IMR-90 (cell line): ENCODE results near the gene REPIN1. TPM values are rescaled to one million over a fixed set of nuclear protein-coding genes. Genes with fewer than 3 reads are reported as not detected.

Source experiments
- ATAC-seq: fragments of 200-7000 bp; cut with Tn5 transposase; 2 replicates; pipeline ENCODE4 v1.9.1; 2020; ENCODE audit warnings: low read depth, mild to moderate bottlenecking, moderate library complexity
- BruUV-seq: library from RNA; stranded (reverse); fragments of 400-500 nt; replicated peaks from 2 replicates; lab custom pipeline; 2021; lab: Mats Ljungman, UMichigan
- CTCF ChIA-PET: fragments of 300-600 bp; formaldehyde crosslinking; extraction: SDS; loops from one replicate; lab custom pipeline; 2021; ENCODE audit warnings: antibody characterized with exemption; lab: Yijun Ruan, JAX
- POLR2A ChIA-PET: fragments of 300-600 bp; sonication (Branson Sonifier 250); formaldehyde crosslinking; loops from one replicate; lab custom pipeline; 2022; ENCODE audit warnings: antibody characterized with exemption; ENCODE audit not compliant: unreplicated experiment; lab: Charles Lee
- DNase-seq: peaks from one replicate; pipeline ENCODE4 v3.0.0; 2013
- H2AFZ ChIP-seq: replicated peaks from 2 replicates; pipeline ENCODE3; 2013; ENCODE audit warnings: low read length, mild to moderate bottlenecking; ENCODE audit not compliant: poor library complexity
- H2AK5ac ChIP-seq: 2 replicates; pipeline ENCODE4 v1.6.1; 2013; ENCODE audit warnings: low read depth, low read length, inconsistent platforms
- H2AK9ac ChIP-seq: replicated peaks from 2 replicates; pipeline ENCODE3; 2013; ENCODE audit warnings: mild to moderate bottlenecking, low read depth, low read length, moderate library complexity; ENCODE audit not compliant: poor library complexity
- H2BK120ac ChIP-seq: 2 replicates; pipeline ENCODE4 v1.6.1; 2013; ENCODE audit warnings: low read depth, low read length, inconsistent platforms
- H2BK15ac ChIP-seq: 3 replicates; pipeline ENCODE4 v1.6.1; 2013; ENCODE audit warnings: low read depth, low read length, inconsistent platforms
- H2BK20ac ChIP-seq: 2 replicates; pipeline ENCODE4 v1.6.1; 2013; ENCODE audit warnings: low read depth, mild to moderate bottlenecking, inconsistent platforms, low read length, moderate library complexity
- H2BK5ac ChIP-seq: 2 replicates; pipeline ENCODE4 v1.6.1; 2013; ENCODE audit warnings: mild to moderate bottlenecking, low read depth, low read length, inconsistent platforms; ENCODE audit not compliant: poor library complexity, severe bottlenecking
- H3K14ac ChIP-seq: replicated peaks from 2 replicates; pipeline ENCODE4 v1.6.1; 2013; ENCODE audit warnings: low read depth, low read length, inconsistent platforms
- H3K18ac ChIP-seq: 2 replicates; pipeline ENCODE4 v1.6.1; 2013; ENCODE audit warnings: low read depth, low read length, control low read depth
- H3K23ac ChIP-seq: 2 replicates; pipeline ENCODE4 v1.6.1; 2013; ENCODE audit warnings: low read depth, low read length, inconsistent platforms
- H3K27ac ChIP-seq: 2 replicates; pipeline ENCODE4 v1.5.1; 2013; ENCODE audit warnings: mild to moderate bottlenecking, control low read depth, low read length; ENCODE audit not compliant: insufficient read depth
- H3K27me3 ChIP-seq: 2 replicates; pipeline ENCODE4 v1.6.1; 2013; ENCODE audit warnings: low read length; ENCODE audit not compliant: control insufficient read depth, insufficient read depth
- H3K36me3 ChIP-seq: 2 replicates; pipeline ENCODE4 v1.6.1; 2013; ENCODE audit warnings: low read length, mixed read lengths; ENCODE audit not compliant: control insufficient read depth, insufficient read depth
- H3K4ac ChIP-seq: 2 replicates; pipeline ENCODE4 v1.6.1; 2013; ENCODE audit warnings: low read depth, low read length, inconsistent platforms
- H3K4me1 ChIP-seq: 2 replicates; pipeline ENCODE4 v1.6.1; 2013; ENCODE audit warnings: low read length, mixed read lengths; ENCODE audit not compliant: control insufficient read depth, insufficient read depth
- H3K4me2 ChIP-seq: 2 replicates; pipeline ENCODE4 v1.6.1; 2013; ENCODE audit warnings: low read depth, mild to moderate bottlenecking, control low read depth, low read length, moderate library complexity
- H3K4me3 ChIP-seq: 2 replicates; pipeline ENCODE4 v1.5.1; 2013; ENCODE audit warnings: low read depth, mild to moderate bottlenecking, control low read depth, low read length, moderate library complexity; ENCODE audit not compliant: insufficient read depth
- H3K56ac ChIP-seq: 2 replicates; pipeline ENCODE4 v1.6.1; 2013; ENCODE audit warnings: low read length, inconsistent platforms; ENCODE audit not compliant: insufficient read depth; ENCODE audit errors: extremely low read depth
- H3K79me1 ChIP-seq, 2 experiments: 2 replicates each; pipeline ENCODE4 v1.6.1; 2013; ENCODE audit warnings: low read length in 2 of 2, inconsistent platforms in 1 of 2, low read depth in 1 of 2
- H3K9ac ChIP-seq: 2 replicates; pipeline ENCODE4 v1.6.1; 2013; ENCODE audit warnings: low read depth, low read length, control low read depth
- H3K9me1 ChIP-seq: 2 replicates; pipeline ENCODE4 v1.6.1; 2013; ENCODE audit warnings: low read length, inconsistent platforms; ENCODE audit not compliant: insufficient read depth
- H3K9me3 ChIP-seq: 2 replicates; pipeline ENCODE4 v1.6.1; 2013; ENCODE audit warnings: low read length; ENCODE audit not compliant: control insufficient read depth, insufficient read depth
- H4K20me1 ChIP-seq: 2 replicates; pipeline ENCODE4 v1.6.1; 2013; ENCODE audit warnings: low read length, inconsistent platforms; ENCODE audit not compliant: insufficient read depth
- H4K5ac ChIP-seq: 2 replicates; pipeline ENCODE4 v1.6.1; 2013; ENCODE audit warnings: mild to moderate bottlenecking, low read depth, low read length, control low read depth
- H4K8ac ChIP-seq, 2 experiments: 2 replicates each; pipeline ENCODE4 v1.6.1; 2013; ENCODE audit warnings: low read depth in 2 of 2, low read length in 2 of 2, control low read depth in 1 of 2, inconsistent platforms in 1 of 2
- H4K91ac ChIP-seq: 2 replicates; pipeline ENCODE4 v1.6.1; 2013; ENCODE audit warnings: low read depth, low read length, inconsistent platforms; ENCODE audit not compliant: insufficient read depth
- BHLHE40 ChIP-seq: fragments of 150-350 bp; IDR thresholded peaks from 2 replicates; pipeline ENCODE4 v1.6.1; 2016; ENCODE audit warnings: mild to moderate bottlenecking, low read depth, low read length
- CEBPB ChIP-seq: IDR thresholded peaks from 2 replicates; pipeline ENCODE4 v1.6.1; 2012; ENCODE audit warnings: low read depth, low read length, improper control_type of control experiment
- CHD1 ChIP-seq: IDR thresholded peaks from 2 replicates; pipeline ENCODE4 v1.6.1; 2012; ENCODE audit warnings: low read depth, low read length, improper control_type of control experiment
- CTCF ChIP-seq: conservative IDR thresholded peaks from 2 replicates; pipeline ENCODE4 v1.5.1; 2012; ENCODE audit warnings: mild to moderate bottlenecking, low read depth, low read length, improper control_type of control experiment
- FOS ChIP-seq: fragments of 150-350 bp; IDR thresholded peaks from 2 replicates; pipeline ENCODE4 v1.6.1; 2016; ENCODE audit warnings: low read depth, low read length
- MAFK ChIP-seq: IDR thresholded peaks from 2 replicates; pipeline ENCODE4 v1.6.1; 2012; ENCODE audit warnings: low read depth, low read length, improper control_type of control experiment
- MAZ ChIP-seq: IDR thresholded peaks from 2 replicates; pipeline ENCODE4 v1.6.1; 2012; ENCODE audit warnings: low read depth, mild to moderate bottlenecking, low read length, improper control_type of control experiment, moderate library complexity, borderline replicate concordance
- MXI1 ChIP-seq: IDR thresholded peaks from 2 replicates; pipeline ENCODE4 v1.6.1; 2012; ENCODE audit warnings: low read depth, mild to moderate bottlenecking, low read length, moderate library complexity, borderline replicate concordance
- NFE2L2 ChIP-seq: fragments of 150-350 bp; IDR thresholded peaks from 2 replicates; pipeline ENCODE4 v1.6.1; 2016; ENCODE audit warnings: low read depth, mild to moderate bottlenecking, low read length
- POLR2A ChIP-seq: IDR thresholded peaks from 2 replicates; pipeline ENCODE4 v1.6.1; 2012; ENCODE audit warnings: mild to moderate bottlenecking, low read depth, low read length
- RAD21 ChIP-seq: IDR thresholded peaks from 2 replicates; pipeline ENCODE4 v1.6.1; 2012; ENCODE audit warnings: low read length, improper control_type of control experiment
- RCOR1 ChIP-seq: IDR thresholded peaks from 2 replicates; pipeline ENCODE4 v1.6.1; 2012; ENCODE audit warnings: mild to moderate bottlenecking, low read length, improper control_type of control experiment; ENCODE audit not compliant: insufficient replicate concordance
- RFX5 ChIP-seq: IDR thresholded peaks from 2 replicates; pipeline ENCODE4 v1.8.0; 2012; ENCODE audit warnings: low read depth, mild to moderate bottlenecking, low read length, moderate library complexity
- SMC3 ChIP-seq: fragments of 150-350 bp; IDR thresholded peaks from 2 replicates; pipeline ENCODE4 v1.6.1; 2016; ENCODE audit warnings: low read depth, mild to moderate bottlenecking, antibody characterized with exemption, low read length, moderate library complexity
- USF2 ChIP-seq: fragments of 150-350 bp; IDR thresholded peaks from 2 replicates; pipeline ENCODE4 v1.6.1; 2017; ENCODE audit warnings: mild to moderate bottlenecking, antibody characterized with exemption, low read length, low read depth
- WGBS, 2 experiments: methylation state at CpG; one replicate each; pipeline versions ENCODE4 v1.1.5 to v1.1.7; 2013; ENCODE audit warnings: missing lambda C conversion rate in 2 of 2; ENCODE audit not compliant: insufficient read length in 1 of 2; ENCODE audit errors: extremely low coverage in 2 of 2; 5-methylcytosine and 5-hydroxymethylcytosine counted together
- dilution Hi-C: fragments of 300-500 bp; cut with HindIII; formaldehyde crosslinking; loops from one replicate; pipeline ENCODE4 v1.14.3; 2018; ENCODE audit warnings: low sequenced_read_pairs; ENCODE audit not compliant: unreplicated experiment
- in situ Hi-C: fragments of 300-500 bp; cut with MboI; formaldehyde crosslinking; loops from 3 replicates; pipeline ENCODE4 v1.14.3; 2019; ENCODE audit warnings: low sequenced_read_pairs, inconsistent platforms, mixed read lengths
- intact Hi-C: fragments of 100-400 bp; cut with micrococcal nuclease; formaldehyde crosslinking; loops from 2 replicates; pipeline ENCODE4 v1.10.0; 2022
- polyA plus RNA-seq, 3 experiments: library from polyadenylated mRNA; depleted of rRNA; stranded (reverse); fragments of >200 nt; gene quantifications; 2 replicates each; pipeline ENCODE4 v1.2.3, GENCODE V29; 2012; ENCODE audit warnings: low replicate concordance in 1 of 3
- total RNA-seq: library from RNA; depleted of rRNA; stranded (reverse); fragments of >200 nt; gene quantifications from 2 replicates; pipeline ENCODE4 v1.2.3, GENCODE V29; 2012

The REPIN1 gene
- total and polyA plus RNA-seq, 2 of the 4 experiments (the other 2 are of a cell fraction) = 19.4 to 50.6 TPM

GRCh38 chr7:150326657-150327268, 41.9 kb upstream of the REPIN1 start:
- CTCF ChIA-PET = interaction anchor here (0.6 to 0.7 kb wide), 2 partner anchors 13 to 112 kb away, joined by 3 to 5 read pairs; no protein-coding TSS in a partner anchor
- H3K4ac ChIP-seq = no peak overlapping the region
- H3K4me3 ChIP-seq = no peak overlapping the region
- DNase-seq = no peak
- H3K4me2 ChIP-seq = no peak overlapping the region
- no peak overlapping the region for H2BK5ac ChIP-seq
- H3K27ac ChIP-seq = no peak overlapping the region
- no peak overlapping the region for H3K9ac ChIP-seq
- BruUV-seq = no TSS peak
- no peak overlapping the region for H3K18ac ChIP-seq
- H3K27me3 ChIP-seq = no peaks in the 10 kb centered on the region; the same call in 1 of the 2 replicates
- dilution Hi-C loops = no loop called here
- H4K20me1 ChIP-seq = no peaks in the 10 kb centered on the region
- H3K9me1 ChIP-seq = no peaks in the 10 kb centered on the region
- no peaks in the 10 kb centered on the region for H3K36me3 ChIP-seq
- TF ChIP-seq RFX5 = no peak
- no peak for TF ChIP-seq SMC3
- TF ChIP-seq CEBPB = no peak
- TF ChIP-seq MAFK = no peak
- TF ChIP-seq BHLHE40 = no peak
- TF ChIP-seq RAD21 = no peak
- no peak for TF ChIP-seq MXI1
- TF ChIP-seq FOS = no peak
- no peak for TF ChIP-seq CHD1
- TF ChIP-seq POLR2A = no peak
- TF ChIP-seq NFE2L2 = no peak
- TF ChIP-seq RCOR1 = no peak
- TF ChIP-seq MAZ = no peak
- no peak for TF ChIP-seq CTCF
- TF ChIP-seq USF2 = no peak
- no peak for ATAC-seq
- H4K91ac ChIP-seq = no peak overlapping the region
- no peak overlapping the region for H3K56ac ChIP-seq
- POLR2A ChIA-PET = no interaction called here
- H3K79me1 ChIP-seq = no peaks in the 10 kb centered on the region
- H3K9me3 ChIP-seq = no peaks in the 10 kb centered on the region
- peaks cover 10% of the 10 kb centered on the region; the same call in 1 of the 2 replicates for H3K4me1 ChIP-seq
- no peak overlapping the region for H2BK20ac ChIP-seq
- no CpG with 5 or more reads among the region's 4 CpGs for whole genome bisulfite sequencing, 2 experiments
- no peak overlapping the region for H2BK15ac ChIP-seq
- no peak overlapping the region for H3K23ac ChIP-seq
- no peak overlapping the region for H2AK9ac ChIP-seq
- H2AFZ ChIP-seq = no peak overlapping the region
- in situ Hi-C loops = no loop called here
- H2BK120ac ChIP-seq = no peak overlapping the region
- H3K14ac ChIP-seq = no peak overlapping the region
- no peak overlapping the region for H4K5ac ChIP-seq
- no peak overlapping the region for H4K8ac ChIP-seq
- intact Hi-C loops = no loop called here
- no peak overlapping the region for H2AK5ac ChIP-seq
